Thyroid gland (tissue), 4 donors: ENCODE results near the gene QKI.

Experiments used
- CTCF ChIP-seq, 6 experiments: fragments of 200-600 bp in 3 of 6; fragments of 450-650 bp in 3 of 6; sonication (generic) in 3 of 6; IDR thresholded peaks; one replicate each; pipeline ENCODE4 v1.5.1; 2016 to 2019; ENCODE audit warnings: antibody characterized with exemption in 6 of 6, mild to moderate bottlenecking in 2 of 6, inconsistent platforms in 1 of 6, moderate library complexity in 1 of 6
- POLR2A ChIP-seq, 2 donors: fragments of 450-650 bp; IDR thresholded peaks; one replicate each; pipeline ENCODE4 v1.6.1; 2017; ENCODE audit warnings: antibody characterized with exemption in 2 of 2, mild to moderate bottlenecking in 2 of 2, moderate library complexity in 1 of 2

GRCh38 chr6:163603395-163603794, 188.9 kb downstream of the QKI start:
- no peak for TF ChIP-seq CTCF (IDR thresholded peaks at IDR 0.05)
- no peak for TF ChIP-seq POLR2A (IDR thresholded peaks at IDR 0.05)
